Activated CD4-positive, alpha-beta T cell treated with anti-CD3 and anti-CD28 coated beads for 4 hours (primary cell): ENCODE measurements around the gene UBE2E3.
A peak's percentile ranks its signal among the peaks of the same experiment; 100 is the strongest.

Experiments
- DNase-seq, 2 donors: peaks; one replicate each; pipeline ENCODE4 v3.0.0-alpha.2; 2020

UBE2E3 gene

GRCh38 chr2:180980106-180980942 lies at the start of gene UBE2E3:
Gene UBE2E3, plus strand, starts transcription at chr2:180980605. Its CDS starts 1,438 bp downstream, at chr2:180982043.
- peak; percentile 75 to 76 for DNase-seq

- no peak for DNase-seq
Observed at GRCh38 chr2:180931841-180932240, 48.6 kb upstream of the UBE2E3 start.

GRCh38 chr2:180933332-180933731 lies 47.1 kb upstream of the UBE2E3 start:
- DNase-seq, result no peak

GRCh38 chr2:180934911-180935310 lies 45.5 kb upstream of the UBE2E3 start:
- DNase-seq, result no peak

- DNase-seq, result peak in 1 of 2 donors; percentile 4
Observed at GRCh38 chr2:180937480-180937879, 42.9 kb upstream of the UBE2E3 start.

GRCh38 chr2:180938451-180938850 lies 42.0 kb upstream of the UBE2E3 start:
- no peak for DNase-seq

- no peak for DNase-seq
Observed at GRCh38 chr2:180943275-180943674, 37.1 kb upstream of the UBE2E3 start.

GRCh38 chr2:180944372-180944771 lies 36.0 kb upstream of the UBE2E3 start:
- no peak for DNase-seq

- DNase-seq, result no peak
Observed at GRCh38 chr2:180947208-180947689, 33.2 kb upstream of the UBE2E3 start.

- no peak for DNase-seq
Observed at GRCh38 chr2:180949896-180950295, 30.5 kb upstream of the UBE2E3 start.

GRCh38 chr2:180952082-180952481 lies 28.3 kb upstream of the UBE2E3 start:
- no peak for DNase-seq

GRCh38 chr2:180952731-180953336 lies 27.6 kb upstream of the UBE2E3 start:
- DNase-seq, result no peak

GRCh38 chr2:180953550-180953949 lies 26.9 kb upstream of the UBE2E3 start:
- DNase-seq, result no peak

- no peak for DNase-seq
Observed at GRCh38 chr2:180955101-180955500, 25.3 kb upstream of the UBE2E3 start.

GRCh38 chr2:180959787-180960186 lies 20.6 kb upstream of the UBE2E3 start:
- no peak for DNase-seq

- no peak for DNase-seq
Observed at GRCh38 chr2:180960982-180961381, 19.4 kb upstream of the UBE2E3 start.

- DNase-seq, result no peak
Observed at GRCh38 chr2:180962727-180963314, 17.6 kb upstream of the UBE2E3 start.

GRCh38 chr2:180966378-180966777 lies 14.0 kb upstream of the UBE2E3 start:
- DNase-seq, result no peak

GRCh38 chr2:180969124-180969523 lies 11.3 kb upstream of the UBE2E3 start:
- DNase-seq, result no peak

- DNase-seq, result no peak
Observed at GRCh38 chr2:180970016-180970415, 10.4 kb upstream of the UBE2E3 start.

- no peak for DNase-seq
Observed at GRCh38 chr2:180971811-180972210, 8.6 kb upstream of the UBE2E3 start.

GRCh38 chr2:180975585-180975984 lies 4.8 kb upstream of the UBE2E3 start:
- DNase-seq, result no peak

- peak in 1 of 2 donors; percentile 0 for DNase-seq
Observed at GRCh38 chr2:180978903-180979748, 1.3 kb upstream of the UBE2E3 start.
